OCI-LY3 (cell line): ENCODE results near the gene NPRL2.

ENCODE experiments used
- H2AFZ ChIP-seq: fragments of 200-600, 300-600 bp; shearing (Covaris generic); 2 replicates; pipeline ENCODE4 v1.6.0; 2014; ENCODE audit warnings: antibody characterized with exemption, low read depth, low read length
- H3K27ac ChIP-seq: fragments of 200-600, 300-600 bp; sonication (generic); 2 replicates; pipeline ENCODE4 v1.5.1; 2014; ENCODE audit warnings: mild to moderate bottlenecking, low read length, moderate library complexity, mixed read lengths
- H3K27me3 ChIP-seq: fragments of 200-600, 300-600 bp; sonication (generic); 2 replicates; pipeline ENCODE4 v1.6.1; 2014; ENCODE audit warnings: low read depth, low read length, mixed read lengths
- H3K36me3 ChIP-seq: fragments of 200-600, 300-600 bp; sonication (generic); replicated peaks from 2 replicates; pipeline ENCODE3; 2014; ENCODE audit warnings: low read depth, low read length, mixed read lengths
- H3K4me1 ChIP-seq: fragments of 300-600, 200-600 bp; sonication (generic); 2 replicates; pipeline ENCODE4 v1.6.1; 2014; ENCODE audit warnings: low read length, mixed read lengths
- H3K4me2 ChIP-seq: fragments of 200-600, 300-600 bp; sonication (generic); 2 replicates; pipeline ENCODE4 v1.6.1; 2014; ENCODE audit warnings: low read length, mixed read lengths
- H3K4me3 ChIP-seq: fragments of 300-600, 200-600 bp; sonication (generic); 2 replicates; pipeline ENCODE4 v1.5.1; 2014; ENCODE audit warnings: antibody characterized with exemption, mild to moderate bottlenecking, low read length, moderate library complexity
- H3K79me2 ChIP-seq: fragments of 300-600, 200-600 bp; shearing (Covaris generic); 2 replicates; pipeline ENCODE4 v1.6.1; 2014; ENCODE audit warnings: mild to moderate bottlenecking, low read length, mixed read lengths
- H3K9ac ChIP-seq: fragments of 300-600, 200-600 bp; shearing (Covaris generic); 2 replicates; pipeline ENCODE4 v1.6.0; 2014; ENCODE audit warnings: mild to moderate bottlenecking, low read length, moderate library complexity
- H3K9me3 ChIP-seq: fragments of 200-600, 300-600 bp; shearing (Covaris generic); 2 replicates; pipeline ENCODE4 v1.6.1; 2014; ENCODE audit warnings: low read length, mixed read lengths; ENCODE audit not compliant: insufficient read depth
- H4K20me1 ChIP-seq: fragments of 200-600, 300-600 bp; sonication (generic); 2 replicates; pipeline ENCODE4 v1.6.1; 2016; ENCODE audit warnings: low read length, mixed read lengths; ENCODE audit not compliant: insufficient read depth
- EZH2phosphoT487 ChIP-seq: fragments of 200-600 bp; shearing (Covaris generic); IDR thresholded peaks from 2 replicates; pipeline ENCODE4 v1.6.1; 2018; ENCODE audit warnings: antibody characterized with exemption, mixed run types, low read depth
- TF ChIP-seq, protein P1 (sequence below): fragments of 200-600, 300-600 bp; sonication (generic); IDR thresholded peaks from 2 replicates; pipeline ENCODE4 v1.5.1; 2014; ENCODE audit warnings: antibody characterized with exemption, low read length, low read depth

The NPRL2 gene

DNA sequence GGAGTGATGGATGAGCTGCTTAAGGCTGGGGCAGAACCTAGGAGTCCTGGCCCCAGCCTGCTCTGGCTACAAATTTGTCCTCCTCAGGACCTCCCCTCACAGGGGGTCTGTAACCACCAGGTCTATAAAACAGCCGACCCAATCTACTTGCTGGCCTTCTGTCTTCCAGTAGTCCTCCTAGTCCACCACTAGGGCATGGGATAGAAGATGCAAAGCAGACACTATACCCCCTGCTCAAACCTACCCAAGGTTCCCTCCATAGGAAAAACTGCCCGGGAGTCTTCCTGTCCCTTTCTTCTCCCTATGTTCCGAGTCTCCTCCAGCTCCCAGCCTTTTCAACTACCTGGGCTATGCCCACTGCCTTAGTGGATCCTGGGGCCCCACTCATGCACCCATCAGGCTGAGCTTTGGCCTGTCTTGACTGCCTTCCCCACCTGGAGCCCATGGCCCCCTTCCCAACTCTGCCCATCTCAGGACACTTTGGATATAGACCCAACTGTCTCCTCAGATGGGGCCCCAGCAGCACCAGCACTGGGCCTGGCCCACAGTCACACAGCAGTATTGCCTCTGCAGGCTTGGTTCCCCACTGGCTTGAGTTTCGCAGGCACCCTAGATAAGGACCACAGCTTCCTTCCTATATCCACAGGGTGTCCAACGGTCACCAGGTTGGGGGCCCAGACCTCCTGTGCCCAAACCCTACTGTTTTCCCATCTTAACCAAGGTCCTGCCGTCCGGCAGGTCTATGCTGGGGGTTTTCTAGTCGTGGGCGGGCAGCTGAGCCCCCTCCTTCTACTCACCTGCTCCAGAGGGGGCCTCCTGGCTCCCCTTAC lies 52.5 kb downstream of the NPRL2 start:
- 0 out of 2 replicates have a peak, but pooled peaks cover 7% of the 10 kb centered on the region for H3K79me2 ChIP-seq
- H3K4me3 ChIP-seq: peak overlapping the region; percentile 84
- H3K9me3 ChIP-seq: no peaks in the 10 kb centered on the region
- no peak overlapping the region for H2AFZ ChIP-seq
- TF ChIP-seq, protein P1, sequence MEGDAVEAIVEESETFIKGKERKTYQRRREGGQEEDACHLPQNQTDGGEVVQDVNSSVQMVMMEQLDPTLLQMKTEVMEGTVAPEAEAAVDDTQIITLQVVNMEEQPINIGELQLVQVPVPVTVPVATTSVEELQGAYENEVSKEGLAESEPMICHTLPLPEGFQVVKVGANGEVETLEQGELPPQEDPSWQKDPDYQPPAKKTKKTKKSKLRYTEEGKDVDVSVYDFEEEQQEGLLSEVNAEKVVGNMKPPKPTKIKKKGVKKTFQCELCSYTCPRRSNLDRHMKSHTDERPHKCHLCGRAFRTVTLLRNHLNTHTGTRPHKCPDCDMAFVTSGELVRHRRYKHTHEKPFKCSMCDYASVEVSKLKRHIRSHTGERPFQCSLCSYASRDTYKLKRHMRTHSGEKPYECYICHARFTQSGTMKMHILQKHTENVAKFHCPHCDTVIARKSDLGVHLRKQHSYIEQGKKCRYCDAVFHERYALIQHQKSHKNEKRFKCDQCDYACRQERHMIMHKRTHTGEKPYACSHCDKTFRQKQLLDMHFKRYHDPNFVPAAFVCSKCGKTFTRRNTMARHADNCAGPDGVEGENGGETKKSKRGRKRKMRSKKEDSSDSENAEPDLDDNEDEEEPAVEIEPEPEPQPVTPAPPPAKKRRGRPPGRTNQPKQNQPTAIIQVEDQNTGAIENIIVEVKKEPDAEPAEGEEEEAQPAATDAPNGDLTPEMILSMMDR: no peak
- no peak for TF ChIP-seq EZH2phosphoT487
- H3K4me2 ChIP-seq: peak overlapping the region; percentile 87
- peaks cover 17% of the 10 kb centered on the region for H3K4me1 ChIP-seq
- no peaks in the 10 kb centered on the region for H3K36me3 ChIP-seq
- peak overlapping the region; percentile 69; the same call in 1 of the 2 replicates for H3K27ac ChIP-seq
- H4K20me1 ChIP-seq: no peaks in the 10 kb centered on the region
- H3K9ac ChIP-seq: peak overlapping the region; percentile 87
- no peaks in the 10 kb centered on the region for H3K27me3 ChIP-seq

GRCh38 chr3:50297384-50297775 lies 53.2 kb downstream of the NPRL2 start:
- Histone ChIP-seq H3K27me3 (no peaks in the 10 kb centered on the region), H3K79me2 (0 out of 2 replicates have a peak, but pooled peaks cover 7% of the 10 kb centered on the region), H2AFZ (no peak overlapping the region), H3K4me1 (peaks cover 22% of the 10 kb centered on the region), H3K9ac (no peak overlapping the region), H3K27ac (no peak overlapping the region), H3K36me3 (no peaks in the 10 kb centered on the region), H3K4me2 (no peak overlapping the region), H3K4me3 (no peak overlapping the region), H3K9me3 (no peaks in the 10 kb centered on the region), H4K20me1 (no peaks in the 10 kb centered on the region)
- TF ChIP-seq, protein P1: no peak
- no peak for TF ChIP-seq EZH2phosphoT487
